ENCODE data around the gene ATXN7L2. TPM values are rescaled to one million over a fixed set of nuclear protein-coding genes. Genes with fewer than 3 reads are reported as not detected.
A peak's percentile ranks its signal among the peaks of the same experiment; 100 is the strongest.

ATXN7L2 gene
- 7.1 TPM for polyA plus RNA-seq (2013)

GRCh38 chr1:109483672-109484518 is at the start of gene ATXN7L2:
Gene ATXN7L2 (plus strand): TSS chr1:109483905. CDS start chr1:109483954, 49 bp downstream.
- H3K4me1 ChIP-seq (ENCODE audit: control extremely low read depth in 1 of 4, control insufficient read depth in 4 of 4, insufficient read depth in 4 of 4, low read length in 3 of 4), result peaks cover 0 to 20% (median 16%) of the 10 kb centered on the region in 4 experiments
- WGBS (ENCODE audit: insufficient coverage), result 0% methylated on average over 53 of the region's 73 CpGs
- H3K36me3 ChIP-seq (ENCODE audit: control insufficient read depth in 4 of 4, insufficient read depth in 4 of 4, low read length in 3 of 4), result peaks cover 0 to 18% (median 5%) of the 10 kb centered on the region in 4 experiments
- peaks cover 0 to 30% (median 14%) of the 10 kb centered on the region in 5 experiments for H3K27me3 ChIP-seq (replicated peaks in 2 of 5; ENCODE audit: control insufficient read depth in 4 of 5, insufficient read depth in 5 of 5, low read length in 4 of 5)
- CTCF ChIA-PET, result interaction anchor here (0.7 to 39.1 kb wide), 6 partner anchors 9 to 283 kb away, joined by 3 to 1203 read pairs (median 6); partner anchors contain the start of genes AMIGO1, CYB561D1 and GPR61
- peak within 1 kb of the TSS; percentile 54 to 90 (median 77) for H3K4me3 ChIP-seq (ENCODE audit: control insufficient read depth in 1 of 7, extremely low read depth in 1 of 7, insufficient read depth in 4 of 7, low read depth in 2 of 7, low read length in 6 of 7)
- peak; percentile 88 to 94 (median 94) for DNase-seq
- POLR2A ChIA-PET, result interaction anchor here (1.0 to 1.4 kb wide), 2 partner anchors 57 to 58 kb away, joined by 3 read pairs; no protein-coding TSS in a partner anchor
- H3K9me3 ChIP-seq (ENCODE audit: control extremely low read depth in 1 of 5, control insufficient read depth in 4 of 5, insufficient read depth in 2 of 5, low read depth in 1 of 5, low read length in 4 of 5), result no peaks in the 10 kb centered on the region
- peak within 1 kb of the TSS; percentile 87 to 94 for H3K27ac ChIP-seq (ENCODE audit: insufficient read depth in 1 of 2, low read depth in 1 of 2, low read length in 2 of 2, poor library complexity in 1 of 2, severe bottlenecking in 2 of 2)

- WGBS (ENCODE audit: insufficient coverage), result 83% methylated on average over 1 of the region's 1 CpG
- no peaks in the 10 kb centered on the region for H3K4me1 ChIP-seq (ENCODE audit: control extremely low read depth in 1 of 4, control insufficient read depth in 4 of 4, insufficient read depth in 4 of 4, low read length in 3 of 4)
- ChIA-PET CTCF (no interaction called here), POLR2A (no interaction called here)
- H3K4me3 ChIP-seq (ENCODE audit: control insufficient read depth in 1 of 7, extremely low read depth in 1 of 7, insufficient read depth in 4 of 7, low read depth in 2 of 7, low read length in 6 of 7), result no peak overlapping the region
- H3K27ac ChIP-seq (ENCODE audit: insufficient read depth in 1 of 2, low read depth in 1 of 2, low read length in 2 of 2, poor library complexity in 1 of 2, severe bottlenecking in 2 of 2), result no peak overlapping the region
- H3K36me3 ChIP-seq (ENCODE audit: control insufficient read depth in 4 of 4, insufficient read depth in 4 of 4, low read length in 3 of 4), result no peaks in the 10 kb centered on the region
- peaks cover 0 to 4% (median 0%) of the 10 kb centered on the region in 5 experiments for H3K27me3 ChIP-seq (replicated peaks in 2 of 5; ENCODE audit: control insufficient read depth in 4 of 5, insufficient read depth in 5 of 5, low read length in 4 of 5)
- no peak for DNase-seq
- peaks cover 0 to 3% (median 2%) of the 10 kb centered on the region in 5 experiments for H3K9me3 ChIP-seq (ENCODE audit: control extremely low read depth in 1 of 5, control insufficient read depth in 4 of 5, insufficient read depth in 2 of 5, low read depth in 1 of 5, low read length in 4 of 5)
Observed at GRCh38 chr1:109434484-109434883, 49.2 kb upstream of the ATXN7L2 start.

- ChIA-PET CTCF (no interaction called here), POLR2A (no interaction called here)
- no peak overlapping the region for H3K27ac ChIP-seq (ENCODE audit: insufficient read depth in 1 of 2, low read depth in 1 of 2, low read length in 2 of 2, poor library complexity in 1 of 2, severe bottlenecking in 2 of 2)
- H3K4me1 ChIP-seq (ENCODE audit: control extremely low read depth in 1 of 4, control insufficient read depth in 4 of 4, insufficient read depth in 4 of 4, low read length in 3 of 4), result no peaks in the 10 kb centered on the region
- no peak overlapping the region for H3K4me3 ChIP-seq (ENCODE audit: control insufficient read depth in 1 of 7, extremely low read depth in 1 of 7, insufficient read depth in 4 of 7, low read depth in 2 of 7, low read length in 6 of 7)
- WGBS (ENCODE audit: insufficient coverage), result 83% methylated on average over 1 of the region's 3 CpGs
- H3K36me3 ChIP-seq (ENCODE audit: control insufficient read depth in 4 of 4, insufficient read depth in 4 of 4, low read length in 3 of 4), result no peaks in the 10 kb centered on the region
- DNase-seq, result peak in 1 of 3 donors; percentile 8
- peaks cover 0 to 7% (median 3%) of the 10 kb centered on the region in 5 experiments for H3K9me3 ChIP-seq (ENCODE audit: control extremely low read depth in 1 of 5, control insufficient read depth in 4 of 5, insufficient read depth in 2 of 5, low read depth in 1 of 5, low read length in 4 of 5)
- H3K27me3 ChIP-seq (replicated peaks in 2 of 5; ENCODE audit: control insufficient read depth in 4 of 5, insufficient read depth in 5 of 5, low read length in 4 of 5), result peaks cover 0 to 15% (median 4%) of the 10 kb centered on the region in 5 experiments
Observed at GRCh38 chr1:109438798-109439297, 44.9 kb upstream of the ATXN7L2 start.

GRCh38 chr1:109441069-109441468 is 42.6 kb upstream of the ATXN7L2 start:
- ChIA-PET POLR2A (no interaction called here), CTCF (no interaction called here)
- Histone ChIP-seq H3K4me1 (ENCODE audit: control extremely low read depth in 1 of 4, control insufficient read depth in 4 of 4, insufficient read depth in 4 of 4, low read length in 3 of 4) (no peaks in the 10 kb centered on the region), H3K4me3 (ENCODE audit: control insufficient read depth in 1 of 7, extremely low read depth in 1 of 7, insufficient read depth in 4 of 7, low read depth in 2 of 7, low read length in 6 of 7) (no peak overlapping the region), H3K27ac (ENCODE audit: insufficient read depth in 1 of 2, low read depth in 1 of 2, low read length in 2 of 2, poor library complexity in 1 of 2, severe bottlenecking in 2 of 2) (no peak overlapping the region), H3K9me3 (ENCODE audit: control extremely low read depth in 1 of 5, control insufficient read depth in 4 of 5, insufficient read depth in 2 of 5, low read depth in 1 of 5, low read length in 4 of 5) (peaks cover 0 to 10% (median 2%) of the 10 kb centered on the region in 5 experiments), H3K36me3 (ENCODE audit: control insufficient read depth in 4 of 4, insufficient read depth in 4 of 4, low read length in 3 of 4) (no peaks in the 10 kb centered on the region), H3K27me3 (replicated peaks in 2 of 5; ENCODE audit: control insufficient read depth in 4 of 5, insufficient read depth in 5 of 5, low read length in 4 of 5) (peaks cover 2 to 21% (median 8%) of the 10 kb centered on the region in 5 experiments)
- WGBS (ENCODE audit: insufficient coverage), result 67% methylated on average over 1 of the region's 1 CpG
- no peak for DNase-seq

GRCh38 chr1:109443476-109443875 is 40.2 kb upstream of the ATXN7L2 start:
- no peak overlapping the region for H3K27ac ChIP-seq (ENCODE audit: insufficient read depth in 1 of 2, low read depth in 1 of 2, low read length in 2 of 2, poor library complexity in 1 of 2, severe bottlenecking in 2 of 2)
- peaks cover 2 to 23% (median 8%) of the 10 kb centered on the region in 5 experiments for H3K27me3 ChIP-seq (replicated peaks in 2 of 5; ENCODE audit: control insufficient read depth in 4 of 5, insufficient read depth in 5 of 5, low read length in 4 of 5)
- H3K9me3 ChIP-seq (ENCODE audit: control extremely low read depth in 1 of 5, control insufficient read depth in 4 of 5, insufficient read depth in 2 of 5, low read depth in 1 of 5, low read length in 4 of 5), result peaks cover 0 to 10% (median 2%) of the 10 kb centered on the region in 5 experiments
- no peak for DNase-seq
- no peaks in the 10 kb centered on the region for H3K4me1 ChIP-seq (ENCODE audit: control extremely low read depth in 1 of 4, control insufficient read depth in 4 of 4, insufficient read depth in 4 of 4, low read length in 3 of 4)
- H3K4me3 ChIP-seq (ENCODE audit: control insufficient read depth in 1 of 7, extremely low read depth in 1 of 7, insufficient read depth in 4 of 7, low read depth in 2 of 7, low read length in 6 of 7), result no peak overlapping the region
- no peaks in the 10 kb centered on the region for H3K36me3 ChIP-seq (ENCODE audit: control insufficient read depth in 4 of 4, insufficient read depth in 4 of 4, low read length in 3 of 4)
- ChIA-PET POLR2A (interaction anchor here (0.6 kb wide), 1 partner anchor 369 kb away, joined by 3 read pairs; no protein-coding TSS in a partner anchor), CTCF (interaction anchor here (0.6 kb wide), 1 partner anchor 55 kb away, joined by 3 read pairs; no protein-coding TSS in a partner anchor)
- 89% methylated on average over 2 of the region's 2 CpGs for WGBS (ENCODE audit: insufficient coverage)

GRCh38 chr1:109444346-109444745 is 39.4 kb upstream of the ATXN7L2 start:
- WGBS (ENCODE audit: insufficient coverage), result no CpG with 5 or more reads among the region's 1 CpG
- peaks cover 2 to 23% (median 11%) of the 10 kb centered on the region in 5 experiments for H3K27me3 ChIP-seq (replicated peaks in 2 of 5; ENCODE audit: control insufficient read depth in 4 of 5, insufficient read depth in 5 of 5, low read length in 4 of 5)

More at GRCh38 chr1:109444346-109444745, 39.4 kb upstream of the ATXN7L2 start:
- ChIA-PET POLR2A (interaction anchor here (0.6 kb wide), 1 partner anchor 370 kb away, joined by 3 read pairs; no protein-coding TSS in a partner anchor), CTCF (no interaction called here)
- Histone ChIP-seq H3K9me3 (ENCODE audit: control extremely low read depth in 1 of 5, control insufficient read depth in 4 of 5, insufficient read depth in 2 of 5, low read depth in 1 of 5, low read length in 4 of 5) (peaks cover 0 to 10% (median 2%) of the 10 kb centered on the region in 5 experiments), H3K4me3 (ENCODE audit: control insufficient read depth in 1 of 7, extremely low read depth in 1 of 7, insufficient read depth in 4 of 7, low read depth in 2 of 7, low read length in 6 of 7) (no peak overlapping the region), H3K4me1 (ENCODE audit: control extremely low read depth in 1 of 4, control insufficient read depth in 4 of 4, insufficient read depth in 4 of 4, low read length in 3 of 4) (no peaks in the 10 kb centered on the region), H3K36me3 (ENCODE audit: control insufficient read depth in 4 of 4, insufficient read depth in 4 of 4, low read length in 3 of 4) (no peaks in the 10 kb centered on the region), H3K27ac (ENCODE audit: insufficient read depth in 1 of 2, low read depth in 1 of 2, low read length in 2 of 2, poor library complexity in 1 of 2, severe bottlenecking in 2 of 2) (no peak overlapping the region)
- DNase-seq, result no peak
